ENCODE measurements around the gene RAB8B. TPM values are rescaled to one million over a fixed set of nuclear protein-coding genes. Genes with fewer than 3 reads are reported as not detected.

The RAB8B gene
- total and polyA plus RNA-seq, 9 of the 15 experiments (the other 6 are each of a cell fraction or from before 2014, with no cell fraction given), result 7.8 to 32.1 (median 24.2) TPM

DNA sequence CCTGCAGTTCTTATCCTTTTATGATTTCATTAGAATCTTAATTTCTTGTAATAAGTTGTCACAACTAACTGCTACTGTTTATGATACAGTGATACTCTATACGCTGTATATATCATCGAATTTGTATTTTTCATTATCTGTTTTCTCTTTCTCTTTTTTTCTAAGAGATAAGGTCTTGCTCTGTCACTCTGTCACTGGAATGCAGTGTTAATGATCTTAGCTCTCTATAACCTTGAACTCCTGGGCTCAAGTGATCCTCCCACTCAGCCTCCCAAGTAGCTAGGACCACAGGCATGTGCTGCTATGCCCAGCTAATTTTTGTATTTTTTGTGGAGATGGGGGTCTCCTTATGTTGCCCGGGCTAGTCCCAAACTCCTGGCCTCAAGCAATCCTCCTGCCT is 102.8 kb downstream of the RAB8B start (continued):
- TF ChIP-seq, protein P1, sequence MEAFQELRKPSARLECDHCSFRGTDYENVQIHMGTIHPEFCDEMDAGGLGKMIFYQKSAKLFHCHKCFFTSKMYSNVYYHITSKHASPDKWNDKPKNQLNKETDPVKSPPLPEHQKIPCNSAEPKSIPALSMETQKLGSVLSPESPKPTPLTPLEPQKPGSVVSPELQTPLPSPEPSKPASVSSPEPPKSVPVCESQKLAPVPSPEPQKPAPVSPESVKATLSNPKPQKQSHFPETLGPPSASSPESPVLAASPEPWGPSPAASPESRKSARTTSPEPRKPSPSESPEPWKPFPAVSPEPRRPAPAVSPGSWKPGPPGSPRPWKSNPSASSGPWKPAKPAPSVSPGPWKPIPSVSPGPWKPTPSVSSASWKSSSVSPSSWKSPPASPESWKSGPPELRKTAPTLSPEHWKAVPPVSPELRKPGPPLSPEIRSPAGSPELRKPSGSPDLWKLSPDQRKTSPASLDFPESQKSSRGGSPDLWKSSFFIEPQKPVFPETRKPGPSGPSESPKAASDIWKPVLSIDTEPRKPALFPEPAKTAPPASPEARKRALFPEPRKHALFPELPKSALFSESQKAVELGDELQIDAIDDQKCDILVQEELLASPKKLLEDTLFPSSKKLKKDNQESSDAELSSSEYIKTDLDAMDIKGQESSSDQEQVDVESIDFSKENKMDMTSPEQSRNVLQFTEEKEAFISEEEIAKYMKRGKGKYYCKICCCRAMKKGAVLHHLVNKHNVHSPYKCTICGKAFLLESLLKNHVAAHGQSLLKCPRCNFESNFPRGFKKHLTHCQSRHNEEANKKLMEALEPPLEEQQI (IDR thresholded peaks at IDR 0.05), result no peak
- TF ChIP-seq, protein P2, sequence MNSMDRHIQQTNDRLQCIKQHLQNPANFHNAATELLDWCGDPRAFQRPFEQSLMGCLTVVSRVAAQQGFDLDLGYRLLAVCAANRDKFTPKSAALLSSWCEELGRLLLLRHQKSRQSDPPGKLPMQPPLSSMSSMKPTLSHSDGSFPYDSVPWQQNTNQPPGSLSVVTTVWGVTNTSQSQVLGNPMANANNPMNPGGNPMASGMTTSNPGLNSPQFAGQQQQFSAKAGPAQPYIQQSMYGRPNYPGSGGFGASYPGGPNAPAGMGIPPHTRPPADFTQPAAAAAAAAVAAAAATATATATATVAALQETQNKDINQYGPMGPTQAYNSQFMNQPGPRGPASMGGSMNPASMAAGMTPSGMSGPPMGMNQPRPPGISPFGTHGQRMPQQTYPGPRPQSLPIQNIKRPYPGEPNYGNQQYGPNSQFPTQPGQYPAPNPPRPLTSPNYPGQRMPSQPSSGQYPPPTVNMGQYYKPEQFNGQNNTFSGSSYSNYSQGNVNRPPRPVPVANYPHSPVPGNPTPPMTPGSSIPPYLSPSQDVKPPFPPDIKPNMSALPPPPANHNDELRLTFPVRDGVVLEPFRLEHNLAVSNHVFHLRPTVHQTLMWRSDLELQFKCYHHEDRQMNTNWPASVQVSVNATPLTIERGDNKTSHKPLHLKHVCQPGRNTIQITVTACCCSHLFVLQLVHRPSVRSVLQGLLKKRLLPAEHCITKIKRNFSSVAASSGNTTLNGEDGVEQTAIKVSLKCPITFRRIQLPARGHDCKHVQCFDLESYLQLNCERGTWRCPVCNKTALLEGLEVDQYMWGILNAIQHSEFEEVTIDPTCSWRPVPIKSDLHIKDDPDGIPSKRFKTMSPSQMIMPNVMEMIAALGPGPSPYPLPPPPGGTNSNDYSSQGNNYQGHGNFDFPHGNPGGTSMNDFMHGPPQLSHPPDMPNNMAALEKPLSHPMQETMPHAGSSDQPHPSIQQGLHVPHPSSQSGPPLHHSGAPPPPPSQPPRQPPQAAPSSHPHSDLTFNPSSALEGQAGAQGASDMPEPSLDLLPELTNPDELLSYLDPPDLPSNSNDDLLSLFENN (IDR thresholded peaks at IDR 0.05; ENCODE audit: low read depth in 2 of 2, low read length in 2 of 2), result no peak
- TF ChIP-seq, protein P3, sequence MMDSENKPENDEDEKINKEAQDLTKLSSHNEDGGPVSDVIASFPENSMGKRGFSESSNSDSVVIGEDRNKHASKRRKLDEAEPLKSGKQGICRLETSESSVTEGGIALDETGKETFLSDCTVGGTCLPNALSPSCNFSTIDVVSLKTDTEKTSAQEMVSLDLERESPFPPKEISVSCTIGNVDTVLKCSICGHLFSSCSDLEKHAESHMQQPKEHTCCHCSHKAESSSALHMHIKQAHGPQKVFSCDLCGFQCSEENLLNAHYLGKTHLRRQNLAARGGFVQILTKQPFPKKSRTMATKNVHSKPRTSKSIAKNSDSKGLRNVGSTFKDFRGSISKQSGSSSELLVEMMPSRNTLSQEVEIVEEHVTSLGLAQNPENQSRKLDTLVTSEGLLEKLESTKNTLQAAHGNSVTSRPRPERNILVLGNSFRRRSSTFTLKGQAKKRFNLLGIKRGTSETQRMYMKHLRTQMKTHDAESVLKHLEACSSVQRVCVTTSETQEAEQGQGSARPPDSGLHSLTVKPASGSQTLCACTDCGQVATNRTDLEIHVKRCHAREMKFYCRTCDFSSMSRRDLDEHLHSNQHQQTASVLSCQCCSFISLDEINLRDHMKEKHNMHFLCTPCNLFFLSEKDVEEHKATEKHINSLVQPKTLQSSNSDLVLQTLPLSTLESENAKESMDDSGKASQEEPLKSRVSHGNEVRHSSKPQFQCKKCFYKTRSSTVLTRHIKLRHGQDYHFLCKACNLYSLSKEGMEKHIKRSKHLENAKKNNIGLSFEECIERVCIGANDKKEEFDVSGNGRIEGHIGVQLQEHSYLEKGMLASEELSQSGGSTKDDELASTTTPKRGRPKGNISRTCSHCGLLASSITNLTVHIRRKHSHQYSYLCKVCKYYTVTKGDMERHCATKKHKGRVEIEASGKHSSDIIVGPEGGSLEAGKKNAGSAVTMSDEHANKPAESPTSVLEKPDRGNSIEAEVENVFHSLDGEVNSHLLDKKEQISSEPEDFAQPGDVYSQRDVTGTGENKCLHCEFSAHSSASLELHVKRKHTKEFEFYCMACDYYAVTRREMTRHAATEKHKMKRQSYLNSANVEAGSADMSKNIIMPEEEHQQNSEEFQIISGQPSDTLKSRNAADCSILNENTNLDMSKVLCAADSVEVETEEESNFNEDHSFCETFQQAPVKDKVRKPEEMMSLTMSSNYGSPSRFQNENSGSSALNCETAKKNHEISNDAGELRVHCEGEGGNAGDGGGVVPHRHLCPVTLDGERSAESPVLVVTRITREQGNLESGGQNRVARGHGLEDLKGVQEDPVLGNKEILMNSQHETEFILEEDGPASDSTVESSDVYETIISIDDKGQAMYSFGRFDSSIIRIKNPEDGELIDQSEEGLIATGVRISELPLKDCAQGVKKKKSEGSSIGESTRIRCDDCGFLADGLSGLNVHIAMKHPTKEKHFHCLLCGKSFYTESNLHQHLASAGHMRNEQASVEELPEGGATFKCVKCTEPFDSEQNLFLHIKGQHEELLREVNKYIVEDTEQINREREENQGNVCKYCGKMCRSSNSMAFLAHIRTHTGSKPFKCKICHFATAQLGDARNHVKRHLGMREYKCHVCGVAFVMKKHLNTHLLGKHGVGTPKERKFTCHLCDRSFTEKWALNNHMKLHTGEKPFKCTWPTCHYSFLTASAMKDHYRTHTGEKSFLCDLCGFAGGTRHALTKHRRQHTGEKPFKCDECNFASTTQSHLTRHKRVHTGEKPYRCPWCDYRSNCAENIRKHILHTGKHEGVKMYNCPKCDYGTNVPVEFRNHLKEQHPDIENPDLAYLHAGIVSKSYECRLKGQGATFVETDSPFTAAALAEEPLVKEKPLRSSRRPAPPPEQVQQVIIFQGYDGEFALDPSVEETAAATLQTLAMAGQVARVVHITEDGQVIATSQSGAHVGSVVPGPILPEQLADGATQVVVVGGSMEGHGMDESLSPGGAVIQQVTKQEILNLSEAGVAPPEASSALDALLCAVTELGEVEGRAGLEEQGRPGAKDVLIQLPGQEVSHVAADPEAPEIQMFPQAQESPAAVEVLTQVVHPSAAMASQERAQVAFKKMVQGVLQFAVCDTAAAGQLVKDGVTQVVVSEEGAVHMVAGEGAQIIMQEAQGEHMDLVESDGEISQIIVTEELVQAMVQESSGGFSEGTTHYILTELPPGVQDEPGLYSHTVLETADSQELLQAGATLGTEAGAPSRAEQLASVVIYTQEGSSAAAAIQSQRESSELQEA (IDR thresholded peaks at IDR 0.05; ENCODE audit: low read depth), result no peak
- no peak for TF ChIP-seq TFAM (CRISPR knock-in tag; conservative IDR thresholded peaks at IDR 0.05)
- TF ChIP-seq CBFB (CRISPR knock-in tag; IDR thresholded peaks at IDR 0.05), result no peak
